Measurements from ENCODE around the gene DDAH1. TPM values are rescaled to one million over a fixed set of nuclear protein-coding genes. Genes with fewer than 3 reads are reported as not detected.

The DDAH1 gene
- total and polyA plus RNA-seq, 2 experiments from 2014 or later, result 29.4 to 41.7 TPM

- Histone ChIP-seq H3K79me2 (replicated peaks; ENCODE audit: insufficient read depth) (peaks cover 55% of the 10 kb centered on the region), H3K4me1 (ENCODE audit: insufficient read depth) (peaks cover 13% of the 10 kb centered on the region), H3F3A (replicated peaks; ENCODE audit: low read depth) (0 out of 2 replicates have a peak, but pooled peaks cover 6% of the 10 kb centered on the region), H4K20me1 (replicated peaks; ENCODE audit: insufficient read depth) (peaks cover 12% of the 10 kb centered on the region; the same call in 1 of the 2 replicates), H3K4me3 (peak overlapping the region; percentile 93), H2AFZ (no peak overlapping the region), H3K27ac (ENCODE audit: low read depth) (peak overlapping the region; percentile 96), H3K4me2 (peak overlapping the region; percentile 84), H3K27me3 (ENCODE audit: insufficient read depth) (no peaks in the 10 kb centered on the region), H3K9me2 (ENCODE audit: insufficient read depth) (no peaks in the 10 kb centered on the region), H3K36me3 (ENCODE audit: insufficient read depth) (peaks cover 10% of the 10 kb centered on the region)
- peaks cover 9% of the 10 kb centered on the region for H3K36me3 Mint-ChIP-seq (ENCODE audit: low read depth)
- DNase-seq (ENCODE audit: low spot score) (no peak), ATAC-seq (no peak)
- H3K9me3 Mint-ChIP-seq, result peaks cover 3% of the 10 kb centered on the region; the same call in 1 of the 3 replicates
- H3K27me3 Mint-ChIP-seq (ENCODE audit: insufficient read depth, low read depth, poor library complexity), result peaks cover 10% of the 10 kb centered on the region
- H3K27ac Mint-ChIP-seq, result no peak overlapping the region
- TF ChIP-seq POLR2AphosphoS5 (IDR thresholded peaks at IDR 0.05; ENCODE audit: low read depth) (no peak), REST (IDR thresholded peaks at IDR 0.05; ENCODE audit: unreplicated experiment) (no peak), ZNF114 (CRISPR knock-in tag; IDR thresholded peaks at IDR 0.05) (no peak), ZNF462 (CRISPR knock-in tag; IDR thresholded peaks at IDR 0.05) (no peak), STAT1 (IDR thresholded peaks at IDR 0.05; ENCODE audit: unreplicated experiment) (no peak), EZH2phosphoT487 (IDR thresholded peaks at IDR 0.05; ENCODE audit: unreplicated experiment) (no peak), ZNF331 (CRISPR knock-in tag; IDR thresholded peaks at IDR 0.05; ENCODE audit: low read depth) (no peak), NANOG (IDR thresholded peaks at IDR 0.05; ENCODE audit: borderline replicate concordance) (no peak)
- H3K4me1 Mint-ChIP-seq, result peaks cover 32% of the 10 kb centered on the region
- H3K4me3 Mint-ChIP-seq, result peak overlapping the region; percentile 88
Observed at GRCh38 chr1:85274969-85275453, 189.9 kb downstream of the DDAH1 start.

All from GM23338 (cell line).